ENCODE data around the gene GOLGA3.
"Not testable (repeated sequence)": the region's sequence is repeated elsewhere in the genome, so short reads cannot be mapped to it uniquely, and the experiment has no call there.

DNA sequence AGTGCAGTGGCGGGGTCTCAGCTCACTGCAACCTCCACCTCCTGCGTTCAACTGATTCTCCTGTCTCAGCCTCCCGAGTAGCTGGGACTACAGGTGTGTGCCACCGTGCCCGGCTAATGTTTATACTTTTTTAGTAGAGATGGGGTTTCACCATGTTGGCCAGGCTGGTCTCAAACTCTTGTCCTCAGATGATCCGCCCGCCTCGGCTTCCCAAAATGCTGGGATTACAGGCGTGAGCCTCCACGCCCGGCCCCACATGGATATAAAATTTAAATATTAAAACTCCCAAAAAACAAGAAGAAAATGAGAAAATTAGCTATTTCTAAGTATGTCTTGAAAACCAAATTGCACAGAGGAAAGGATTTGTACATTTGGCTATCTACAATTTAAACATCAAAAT is 16.0 kb upstream of the GOLGA3 start:
- TF ChIP-seq, protein P1, sequence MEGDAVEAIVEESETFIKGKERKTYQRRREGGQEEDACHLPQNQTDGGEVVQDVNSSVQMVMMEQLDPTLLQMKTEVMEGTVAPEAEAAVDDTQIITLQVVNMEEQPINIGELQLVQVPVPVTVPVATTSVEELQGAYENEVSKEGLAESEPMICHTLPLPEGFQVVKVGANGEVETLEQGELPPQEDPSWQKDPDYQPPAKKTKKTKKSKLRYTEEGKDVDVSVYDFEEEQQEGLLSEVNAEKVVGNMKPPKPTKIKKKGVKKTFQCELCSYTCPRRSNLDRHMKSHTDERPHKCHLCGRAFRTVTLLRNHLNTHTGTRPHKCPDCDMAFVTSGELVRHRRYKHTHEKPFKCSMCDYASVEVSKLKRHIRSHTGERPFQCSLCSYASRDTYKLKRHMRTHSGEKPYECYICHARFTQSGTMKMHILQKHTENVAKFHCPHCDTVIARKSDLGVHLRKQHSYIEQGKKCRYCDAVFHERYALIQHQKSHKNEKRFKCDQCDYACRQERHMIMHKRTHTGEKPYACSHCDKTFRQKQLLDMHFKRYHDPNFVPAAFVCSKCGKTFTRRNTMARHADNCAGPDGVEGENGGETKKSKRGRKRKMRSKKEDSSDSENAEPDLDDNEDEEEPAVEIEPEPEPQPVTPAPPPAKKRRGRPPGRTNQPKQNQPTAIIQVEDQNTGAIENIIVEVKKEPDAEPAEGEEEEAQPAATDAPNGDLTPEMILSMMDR (IDR thresholded peaks at IDR 0.05), result not testable (repeated sequence)
- not testable (repeated sequence) for TF ChIP-seq POLR2A, POLR2AphosphoS5 (IDR thresholded peaks at IDR 0.05)
